Measurements from ENCODE around the gene DNASE2. TPM values are rescaled to one million over a fixed set of nuclear protein-coding genes. Genes with fewer than 3 reads are reported as not detected.
A peak's percentile ranks its signal among the peaks of the same experiment; 100 is the strongest.
"Not testable (repeated sequence)": the region's sequence is repeated elsewhere in the genome, so short reads cannot be mapped to it uniquely, and the experiment has no call there.

DNASE2 gene
- total RNA-seq, 1 donor from 2014 or later: 26.5 TPM

DNA sequence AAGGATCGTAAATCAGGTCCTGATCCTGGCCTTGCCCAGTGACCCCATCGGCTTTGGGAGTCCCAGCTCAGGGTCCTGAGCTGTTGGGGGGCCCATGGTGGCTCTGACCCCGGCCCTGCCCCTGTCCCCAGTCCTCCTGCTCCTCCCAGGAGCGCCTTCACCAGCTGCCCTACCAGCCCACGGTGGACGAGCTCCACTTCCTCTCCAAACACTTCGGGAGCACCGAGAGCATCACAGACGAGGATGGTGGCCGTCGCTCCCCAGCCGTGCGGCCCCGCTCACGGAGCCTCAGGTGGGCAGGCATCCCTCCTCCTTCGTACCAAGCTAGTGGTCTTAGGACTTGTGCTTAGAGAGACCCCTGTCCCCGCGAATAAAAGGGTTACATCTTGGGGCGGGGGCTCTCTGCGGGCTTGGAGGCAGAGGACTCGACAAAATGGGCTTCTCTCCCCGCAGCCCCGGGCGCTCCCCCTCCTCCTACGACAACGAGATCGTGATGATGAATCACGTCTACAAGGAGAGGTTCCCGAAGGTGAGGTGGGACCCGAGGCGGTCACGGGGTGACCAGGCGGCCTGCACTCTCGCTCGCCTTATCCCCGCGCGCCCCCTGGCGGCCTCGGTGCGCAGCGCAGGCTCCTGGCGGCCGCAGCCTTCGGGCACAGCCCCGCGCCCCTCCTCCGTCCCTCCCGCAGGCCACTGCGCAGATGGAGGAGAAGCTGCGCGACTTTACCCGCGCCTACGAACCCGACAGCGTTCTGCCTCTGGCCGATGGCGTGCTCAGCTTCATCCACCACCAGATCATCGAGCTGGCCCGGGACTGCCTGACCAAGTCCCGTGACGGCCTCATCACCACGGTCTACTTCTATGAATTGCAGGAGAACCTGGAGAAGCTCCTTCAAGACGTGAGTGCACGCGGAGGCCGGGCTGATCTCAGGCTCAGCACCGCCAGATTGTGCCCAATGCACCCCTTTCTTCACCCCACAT is 33.8 kb downstream of the DNASE2 start:
- POLR2A ChIA-PET: interaction anchor here (0.5 to 1.2 kb wide), 2 partner anchors 50 to 82 kb away, joined by 7 to 13 read pairs; no protein-coding TSS in a partner anchor
- CTCF ChIA-PET: interaction anchor here (0.7 to 7.5 kb wide), 20 partner anchors 10 to 233 kb away, joined by 3 to 149 read pairs (median 6); partner anchors contain the start of genes DNASE2 and RNASEH2A
- no peaks in the 10 kb centered on the region for H3K9me3 Mint-ChIP-seq
- ATAC-seq (ENCODE audit: low read depth) (peak; percentile 99), DNase-seq (peak; percentile 92)
- H3K4me3 Mint-ChIP-seq: no peak overlapping the region
- H3K27me3 Mint-ChIP-seq: peaks cover 20% of the 10 kb centered on the region
- intact Hi-C loops (cut with micrococcal nuclease): loop anchor here (1.0 to 5.0 kb wide), 6 partner anchors 51 to 285 kb away; no protein-coding TSS in a partner anchor
- H3K27ac Mint-ChIP-seq: no peak overlapping the region
- peaks cover 7% of the 10 kb centered on the region for H3K4me1 Mint-ChIP-seq
- no peaks in the 10 kb centered on the region for H3K36me3 Mint-ChIP-seq (ENCODE audit: low read depth)
- TF ChIP-seq, protein P1, sequence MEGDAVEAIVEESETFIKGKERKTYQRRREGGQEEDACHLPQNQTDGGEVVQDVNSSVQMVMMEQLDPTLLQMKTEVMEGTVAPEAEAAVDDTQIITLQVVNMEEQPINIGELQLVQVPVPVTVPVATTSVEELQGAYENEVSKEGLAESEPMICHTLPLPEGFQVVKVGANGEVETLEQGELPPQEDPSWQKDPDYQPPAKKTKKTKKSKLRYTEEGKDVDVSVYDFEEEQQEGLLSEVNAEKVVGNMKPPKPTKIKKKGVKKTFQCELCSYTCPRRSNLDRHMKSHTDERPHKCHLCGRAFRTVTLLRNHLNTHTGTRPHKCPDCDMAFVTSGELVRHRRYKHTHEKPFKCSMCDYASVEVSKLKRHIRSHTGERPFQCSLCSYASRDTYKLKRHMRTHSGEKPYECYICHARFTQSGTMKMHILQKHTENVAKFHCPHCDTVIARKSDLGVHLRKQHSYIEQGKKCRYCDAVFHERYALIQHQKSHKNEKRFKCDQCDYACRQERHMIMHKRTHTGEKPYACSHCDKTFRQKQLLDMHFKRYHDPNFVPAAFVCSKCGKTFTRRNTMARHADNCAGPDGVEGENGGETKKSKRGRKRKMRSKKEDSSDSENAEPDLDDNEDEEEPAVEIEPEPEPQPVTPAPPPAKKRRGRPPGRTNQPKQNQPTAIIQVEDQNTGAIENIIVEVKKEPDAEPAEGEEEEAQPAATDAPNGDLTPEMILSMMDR (IDR thresholded peaks at IDR 0.05): peak; percentile 86

DNA sequence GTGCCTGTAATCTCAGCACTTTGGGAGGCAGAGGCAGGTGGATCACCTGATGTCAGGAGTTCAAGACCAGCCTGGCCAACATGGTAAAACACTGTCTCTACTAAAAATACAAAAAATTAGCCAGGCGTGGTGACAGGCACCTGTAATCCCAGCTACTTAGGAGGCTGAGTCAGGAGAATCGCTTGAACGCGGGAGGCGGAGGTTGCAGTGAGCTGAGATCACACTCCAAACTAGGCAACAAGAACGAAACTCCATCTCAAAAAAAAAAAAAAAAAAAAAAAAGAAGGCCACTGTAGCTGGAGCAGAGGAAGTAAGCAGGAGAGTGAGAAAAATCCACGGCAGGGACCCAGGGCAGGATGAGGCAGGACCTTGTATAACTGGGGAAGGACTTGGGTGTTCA is 34.6 kb downstream of the DNASE2 start:
- Mint-ChIP-seq H3K4me1 (peaks cover 10% of the 10 kb centered on the region), H3K27me3 (peaks cover 25% of the 10 kb centered on the region)
- ChIA-PET CTCF (interaction anchor here (0.8 to 7.5 kb wide), 10 partner anchors 10 to 170 kb away, joined by 3 to 149 read pairs (median 7); partner anchors contain the start of gene RNASEH2A), POLR2A (interaction anchor here (1.2 kb wide), 1 partner anchor 81 kb away, joined by 13 read pairs; no protein-coding TSS in a partner anchor)
- DNase-seq; H3K36me3 Mint-ChIP-seq (ENCODE audit: low read depth); H3K9me3 Mint-ChIP-seq; H3K27ac Mint-ChIP-seq; ATAC-seq (ENCODE audit: low read depth); H3K4me3 Mint-ChIP-seq: not testable (repeated sequence)
- intact Hi-C loops (cut with micrococcal nuclease): loop anchor here (1.0 to 5.0 kb wide), 6 partner anchors 50 to 284 kb away; no protein-coding TSS in a partner anchor

DNA sequence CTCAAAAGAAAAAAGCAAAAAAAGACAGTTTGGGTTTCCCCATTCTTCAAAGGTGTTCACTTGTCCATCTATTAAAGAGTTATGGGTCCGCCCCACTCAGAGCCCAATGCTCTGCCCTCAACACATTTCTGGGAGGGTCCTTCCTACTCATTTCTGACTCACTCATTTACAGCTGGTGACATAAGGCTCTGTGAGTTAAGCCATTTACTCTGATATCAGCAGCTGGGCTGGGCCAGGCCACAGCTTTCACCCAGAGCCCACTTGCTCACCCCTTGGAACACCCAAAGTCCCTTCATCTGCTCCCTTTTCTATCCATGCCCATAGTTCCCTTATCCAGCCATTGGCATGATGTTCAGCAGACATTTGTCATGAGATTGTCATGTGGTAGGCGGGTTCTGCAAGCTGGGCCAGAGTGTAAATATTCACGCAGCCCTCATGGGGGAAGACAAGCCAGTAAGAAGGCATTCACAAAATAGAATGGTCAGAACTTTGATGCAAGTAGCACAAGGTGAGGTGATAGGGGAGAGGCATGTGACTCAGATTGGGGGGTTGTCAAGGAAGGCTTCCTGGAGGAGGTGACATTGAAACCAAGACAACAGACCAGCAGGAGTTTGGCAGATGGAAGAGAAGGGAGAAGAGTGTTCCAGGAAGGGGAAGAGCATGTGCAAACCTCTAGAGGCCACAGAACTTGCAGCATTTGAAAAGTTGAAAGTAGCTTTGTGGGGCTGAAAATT is 37.1 kb downstream of the DNASE2 start:
- POLR2A ChIA-PET: interaction anchor here (0.6 to 0.9 kb wide), 2 partner anchors 55 to 147 kb away, joined by 3 read pairs; no protein-coding TSS in a partner anchor

DNA sequence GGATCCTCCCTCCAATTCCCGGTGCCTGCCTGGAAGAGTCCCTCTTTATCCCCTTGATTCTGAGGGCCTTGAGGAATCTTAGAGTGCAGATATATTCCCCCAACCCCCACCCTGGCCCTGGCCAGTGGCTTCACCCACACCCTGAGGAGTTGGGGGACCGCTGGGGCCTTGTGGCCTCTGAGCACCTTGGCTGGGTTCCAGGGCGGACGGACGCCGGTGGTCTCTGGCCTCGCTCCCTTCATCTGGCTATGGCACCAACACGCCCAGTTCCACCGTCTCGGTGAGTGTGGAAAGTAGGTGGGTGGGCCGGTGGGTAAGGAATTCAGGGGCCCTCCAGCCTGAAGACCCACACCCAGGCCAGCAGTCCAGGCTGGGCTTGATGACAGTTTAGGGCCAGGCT is 37.9 kb downstream of the DNASE2 start:
- DNase-seq (no peak), ATAC-seq (ENCODE audit: low read depth) (no peak)
- POLR2A ChIA-PET: no interaction called here
- Mint-ChIP-seq H3K36me3 (ENCODE audit: low read depth) (no peaks in the 10 kb centered on the region), H3K4me1 (peaks cover 38% of the 10 kb centered on the region), H3K9me3 (no peaks in the 10 kb centered on the region), H3K4me3 (no peak overlapping the region), H3K27ac (no peak overlapping the region), H3K27me3 (peaks cover 49% of the 10 kb centered on the region)
- CTCF ChIA-PET: interaction anchor here (7.5 kb wide), 1 partner anchor 80 kb away, joined by 149 read pairs; no protein-coding TSS in a partner anchor
- TF ChIP-seq, protein P1 (IDR thresholded peaks at IDR 0.05): no peak
- intact Hi-C loops (cut with micrococcal nuclease): no loop called here

More for the DNA sequence above, 37.1 kb downstream of the DNASE2 start:
- H3K9me3 Mint-ChIP-seq: no peaks in the 10 kb centered on the region
- H3K27ac Mint-ChIP-seq: no peak overlapping the region
- TF ChIP-seq, protein P1 (IDR thresholded peaks at IDR 0.05): no peak
- peaks cover 47% of the 10 kb centered on the region for H3K27me3 Mint-ChIP-seq
- no peak overlapping the region for H3K4me3 Mint-ChIP-seq
- ATAC-seq (ENCODE audit: low read depth) (no peak), DNase-seq (no peak)
- CTCF ChIA-PET: interaction anchor here (7.5 kb wide), 1 partner anchor 81 kb away, joined by 149 read pairs; no protein-coding TSS in a partner anchor
- no peaks in the 10 kb centered on the region for H3K36me3 Mint-ChIP-seq (ENCODE audit: low read depth)
- intact Hi-C loops (cut with micrococcal nuclease): no loop called here
- H3K4me1 Mint-ChIP-seq: peaks cover 30% of the 10 kb centered on the region

GRCh38 chr19:12842511-12842910 is 38.7 kb downstream of the DNASE2 start:
- H3K4me3 Mint-ChIP-seq: no peak overlapping the region
- H3K27me3 Mint-ChIP-seq: peaks cover 55% of the 10 kb centered on the region
- no peaks in the 10 kb centered on the region for H3K36me3 Mint-ChIP-seq (ENCODE audit: low read depth)
- no peaks in the 10 kb centered on the region for H3K9me3 Mint-ChIP-seq
- no peak overlapping the region for H3K27ac Mint-ChIP-seq
- intact Hi-C loops (cut with micrococcal nuclease): no loop called here
- TF ChIP-seq, protein P1 (IDR thresholded peaks at IDR 0.05): no peak
- DNase-seq: no peak
- H3K4me1 Mint-ChIP-seq: peaks cover 37% of the 10 kb centered on the region
- CTCF ChIA-PET: no interaction called here
- POLR2A ChIA-PET: no interaction called here
- no peak for ATAC-seq (ENCODE audit: low read depth)
